GM23338 (cell line): ENCODE data around the gene ITFG1. TPM values are rescaled to one million over a fixed set of nuclear protein-coding genes. Genes with fewer than 3 reads are reported as not detected.

Experiments used
- ATAC-seq: fragments of 200-7000 bp; cut with Tn5 transposase; 3 replicates; pipeline ENCODE4 v1.9.1; 2020
- DNase-seq: peaks from one replicate; pipeline ENCODE4 v3.0.0-alpha.2; 2015; ENCODE audit warnings: low spot score
- H2AFZ ChIP-seq: fragments of 200-600 bp; sonication (generic); 2 replicates; pipeline ENCODE4 v1.8.0; 2016; ENCODE audit warnings: antibody characterized with exemption, mild to moderate bottlenecking, moderate library complexity
- H3F3A ChIP-seq: fragments of 200-600 bp; sonication (generic); replicated peaks from 2 replicates; pipeline ENCODE4 v1.8.0; 2017; ENCODE audit warnings: antibody characterized with exemption, mixed run types, low read depth
- H3K27ac ChIP-seq: fragments of 200-600 bp; sonication (generic); 2 replicates; pipeline ENCODE4 v1.6.1; 2016; ENCODE audit warnings: low read depth
- H3K27me3 ChIP-seq: fragments of 200-600 bp; sonication (generic); 2 replicates; pipeline ENCODE4 v1.8.0; 2016; ENCODE audit warnings: mild to moderate bottlenecking, mixed run types, moderate library complexity; ENCODE audit not compliant: insufficient read depth
- H3K36me3 ChIP-seq: fragments of 200-600 bp; sonication (generic); 2 replicates; pipeline ENCODE4 v1.8.0; 2016; ENCODE audit warnings: mild to moderate bottlenecking; ENCODE audit not compliant: insufficient read depth
- H3K4me1 ChIP-seq: fragments of 200-600 bp; sonication (generic); 2 replicates; pipeline ENCODE4 v1.8.0; 2016; ENCODE audit warnings: mild to moderate bottlenecking, moderate library complexity; ENCODE audit not compliant: insufficient read depth
- H3K4me2 ChIP-seq: fragments of 200-600 bp; sonication (generic); 2 replicates; pipeline ENCODE4 v1.7.1; 2017; ENCODE audit warnings: mixed run types
- H3K4me3 ChIP-seq: fragments of 200-600 bp; sonication (generic); 2 replicates; pipeline ENCODE4 v1.6.1; 2016; ENCODE audit warnings: mixed run types
- H3K79me2 ChIP-seq: fragments of 200-600 bp; sonication (generic); replicated peaks from 2 replicates; pipeline ENCODE4 v1.8.0; 2017; ENCODE audit warnings: mild to moderate bottlenecking; ENCODE audit not compliant: insufficient read depth
- H3K9me2 ChIP-seq: fragments of 200-600 bp; sonication (generic); 2 replicates; pipeline ENCODE4 v1.8.0; 2017; ENCODE audit not compliant: insufficient read depth
- H4K20me1 ChIP-seq: fragments of 200-600 bp; sonication (generic); replicated peaks from 2 replicates; pipeline ENCODE4 v1.8.0; 2017; ENCODE audit warnings: mild to moderate bottlenecking; ENCODE audit not compliant: insufficient read depth
- H3K27ac Mint-ChIP-seq: 2 replicates; pipeline ENCODE4 v1.8.0; 2020; ENCODE audit warnings: inconsistent platforms, mild to moderate bottlenecking, moderate library complexity, mixed read lengths
- H3K27me3 Mint-ChIP-seq: 3 replicates; pipeline ENCODE4 v1.8.0; 2022; ENCODE audit warnings: low read depth, mild to moderate bottlenecking, moderate library complexity, mixed read lengths, inconsistent platforms; ENCODE audit not compliant: insufficient read depth, poor library complexity
- H3K36me3 Mint-ChIP-seq: 3 replicates; pipeline ENCODE4 v1.8.0; 2021; ENCODE audit warnings: low read depth, mild to moderate bottlenecking, inconsistent platforms, moderate library complexity, mixed read lengths
- H3K4me1 Mint-ChIP-seq: 3 replicates; pipeline ENCODE4 v1.8.0; 2020; ENCODE audit warnings: mild to moderate bottlenecking, inconsistent platforms, mixed read lengths
- H3K4me3 Mint-ChIP-seq: 3 replicates; pipeline ENCODE4 v1.8.0; 2021; ENCODE audit warnings: moderate library complexity, mild to moderate bottlenecking, inconsistent platforms, mixed read lengths
- H3K9me3 Mint-ChIP-seq: 3 replicates; pipeline ENCODE4 v1.8.0; 2020; ENCODE audit warnings: moderate library complexity, mild to moderate bottlenecking, inconsistent platforms, mixed read lengths
- CREB1 ChIP-seq: fragments of 250-450 bp; sonication (Bioruptor Pico); IDR thresholded peaks from 2 replicates; pipeline ENCODE4 v1.5.0; 2020; ENCODE audit warnings: low read depth, mild to moderate bottlenecking, moderate library complexity
- CTCF ChIP-seq, 2 experiments: fragments of 200-600 bp in 1 of 2; sonication (generic) in 1 of 2; conservative IDR thresholded peaks; 2 replicates each; pipeline versions ENCODE4 v1.5.1 to v1.6.1; 2016 to 2017; ENCODE audit warnings: antibody characterized with exemption in 2 of 2, low read depth in 2 of 2, mild to moderate bottlenecking in 2 of 2, moderate library complexity in 1 of 2
- ETS1 ChIP-seq: IDR thresholded peaks from 2 replicates; pipeline ENCODE4 v1.6.1; 2016; ENCODE audit warnings: antibody characterized with exemption
- EZH2 ChIP-seq: fragments of 200-600 bp; sonication (generic); IDR thresholded peaks from one replicate; pipeline ENCODE4 v1.8.0; 2017; ENCODE audit warnings: antibody characterized with exemption, mild to moderate bottlenecking, low read depth; ENCODE audit not compliant: unreplicated experiment
- EZH2phosphoT487 ChIP-seq: fragments of 200-600 bp; sonication (generic); IDR thresholded peaks from one replicate; pipeline ENCODE4 v1.8.1; 2018; ENCODE audit warnings: antibody characterized with exemption; ENCODE audit not compliant: unreplicated experiment
- JUNB ChIP-seq: IDR thresholded peaks from one replicate; pipeline ENCODE4 v1.6.1; 2016; ENCODE audit warnings: antibody characterized with exemption; ENCODE audit not compliant: unreplicated experiment
- NANOG ChIP-seq: IDR thresholded peaks from 2 replicates; pipeline ENCODE4 v1.6.1; 2016; ENCODE audit warnings: antibody characterized with exemption, borderline replicate concordance
- POLR2AphosphoS5 ChIP-seq: IDR thresholded peaks from 2 replicates; pipeline ENCODE4 v1.6.1; 2016; ENCODE audit warnings: antibody characterized with exemption, low read depth
- REST ChIP-seq: IDR thresholded peaks from one replicate; pipeline ENCODE4 v1.6.1; 2018; ENCODE audit warnings: antibody characterized with exemption; ENCODE audit not compliant: unreplicated experiment
- STAT1 ChIP-seq: IDR thresholded peaks from one replicate; pipeline ENCODE4 v1.6.1; 2016; ENCODE audit warnings: antibody characterized with exemption; ENCODE audit not compliant: unreplicated experiment
- ZNF114 ChIP-seq: fragments of 250-450 bp; sonication (Bioruptor Pico); IDR thresholded peaks from 2 replicates; pipeline ENCODE4 v1.5.0; 2020; ENCODE audit warnings: mild to moderate bottlenecking, moderate library complexity
- ZNF331 ChIP-seq: fragments of 250-450 bp; sonication (Bioruptor Pico); IDR thresholded peaks from 2 replicates; pipeline ENCODE4 v1.5.0; 2020; ENCODE audit warnings: low read depth, mild to moderate bottlenecking, moderate library complexity
- polyA plus RNA-seq: library from polyadenylated mRNA; unstranded; fragments of >200 nt; fragmentation: Nextera tagmentation; extraction: Ambion mirVana; gene quantifications from 2 replicates; pipeline ENCODE4 v1.2.1, GENCODE V29; 2016
- total RNA-seq: library from RNA; depleted of rRNA; stranded (reverse); fragments of >200 nt; shearing (Covaris generic); gene quantifications from 2 replicates; pipeline ENCODE4 v1.2.3, GENCODE V29; 2014
- TF ChIP-seq, protein P1 (sequence below): fragments of 250-450 bp; sonication (Bioruptor Pico); IDR thresholded peaks from 2 replicates; pipeline ENCODE4 v1.5.0; 2020; ENCODE audit warnings: mild to moderate bottlenecking, moderate library complexity

The ITFG1 gene
- total and polyA plus RNA-seq, 2 experiments from 2014 or later, result 18.5 to 26.9 TPM

GRCh38 chr16:47276522-47276921, 184.3 kb downstream of the ITFG1 start:
- H3F3A ChIP-seq, result no peaks in the 10 kb centered on the region
- H3K9me2 ChIP-seq, result no peaks in the 10 kb centered on the region
- no peak overlapping the region for H2AFZ ChIP-seq
- ATAC-seq (no peak), DNase-seq (no peak)
- H3K27ac ChIP-seq, result no peak overlapping the region
- Mint-ChIP-seq H3K27me3 (no peaks in the 10 kb centered on the region), H3K4me3 (no peak overlapping the region), H3K27ac (no peak overlapping the region), H3K36me3 (no peaks in the 10 kb centered on the region; the same call in 2 of the 3 replicates), H3K9me3 (no peaks in the 10 kb centered on the region), H3K4me1 (no peaks in the 10 kb centered on the region)
- no peak overlapping the region for H3K4me3 ChIP-seq
- TF ChIP-seq STAT1, result no peak
- TF ChIP-seq ETS1, result no peak
- TF ChIP-seq, protein P1, sequence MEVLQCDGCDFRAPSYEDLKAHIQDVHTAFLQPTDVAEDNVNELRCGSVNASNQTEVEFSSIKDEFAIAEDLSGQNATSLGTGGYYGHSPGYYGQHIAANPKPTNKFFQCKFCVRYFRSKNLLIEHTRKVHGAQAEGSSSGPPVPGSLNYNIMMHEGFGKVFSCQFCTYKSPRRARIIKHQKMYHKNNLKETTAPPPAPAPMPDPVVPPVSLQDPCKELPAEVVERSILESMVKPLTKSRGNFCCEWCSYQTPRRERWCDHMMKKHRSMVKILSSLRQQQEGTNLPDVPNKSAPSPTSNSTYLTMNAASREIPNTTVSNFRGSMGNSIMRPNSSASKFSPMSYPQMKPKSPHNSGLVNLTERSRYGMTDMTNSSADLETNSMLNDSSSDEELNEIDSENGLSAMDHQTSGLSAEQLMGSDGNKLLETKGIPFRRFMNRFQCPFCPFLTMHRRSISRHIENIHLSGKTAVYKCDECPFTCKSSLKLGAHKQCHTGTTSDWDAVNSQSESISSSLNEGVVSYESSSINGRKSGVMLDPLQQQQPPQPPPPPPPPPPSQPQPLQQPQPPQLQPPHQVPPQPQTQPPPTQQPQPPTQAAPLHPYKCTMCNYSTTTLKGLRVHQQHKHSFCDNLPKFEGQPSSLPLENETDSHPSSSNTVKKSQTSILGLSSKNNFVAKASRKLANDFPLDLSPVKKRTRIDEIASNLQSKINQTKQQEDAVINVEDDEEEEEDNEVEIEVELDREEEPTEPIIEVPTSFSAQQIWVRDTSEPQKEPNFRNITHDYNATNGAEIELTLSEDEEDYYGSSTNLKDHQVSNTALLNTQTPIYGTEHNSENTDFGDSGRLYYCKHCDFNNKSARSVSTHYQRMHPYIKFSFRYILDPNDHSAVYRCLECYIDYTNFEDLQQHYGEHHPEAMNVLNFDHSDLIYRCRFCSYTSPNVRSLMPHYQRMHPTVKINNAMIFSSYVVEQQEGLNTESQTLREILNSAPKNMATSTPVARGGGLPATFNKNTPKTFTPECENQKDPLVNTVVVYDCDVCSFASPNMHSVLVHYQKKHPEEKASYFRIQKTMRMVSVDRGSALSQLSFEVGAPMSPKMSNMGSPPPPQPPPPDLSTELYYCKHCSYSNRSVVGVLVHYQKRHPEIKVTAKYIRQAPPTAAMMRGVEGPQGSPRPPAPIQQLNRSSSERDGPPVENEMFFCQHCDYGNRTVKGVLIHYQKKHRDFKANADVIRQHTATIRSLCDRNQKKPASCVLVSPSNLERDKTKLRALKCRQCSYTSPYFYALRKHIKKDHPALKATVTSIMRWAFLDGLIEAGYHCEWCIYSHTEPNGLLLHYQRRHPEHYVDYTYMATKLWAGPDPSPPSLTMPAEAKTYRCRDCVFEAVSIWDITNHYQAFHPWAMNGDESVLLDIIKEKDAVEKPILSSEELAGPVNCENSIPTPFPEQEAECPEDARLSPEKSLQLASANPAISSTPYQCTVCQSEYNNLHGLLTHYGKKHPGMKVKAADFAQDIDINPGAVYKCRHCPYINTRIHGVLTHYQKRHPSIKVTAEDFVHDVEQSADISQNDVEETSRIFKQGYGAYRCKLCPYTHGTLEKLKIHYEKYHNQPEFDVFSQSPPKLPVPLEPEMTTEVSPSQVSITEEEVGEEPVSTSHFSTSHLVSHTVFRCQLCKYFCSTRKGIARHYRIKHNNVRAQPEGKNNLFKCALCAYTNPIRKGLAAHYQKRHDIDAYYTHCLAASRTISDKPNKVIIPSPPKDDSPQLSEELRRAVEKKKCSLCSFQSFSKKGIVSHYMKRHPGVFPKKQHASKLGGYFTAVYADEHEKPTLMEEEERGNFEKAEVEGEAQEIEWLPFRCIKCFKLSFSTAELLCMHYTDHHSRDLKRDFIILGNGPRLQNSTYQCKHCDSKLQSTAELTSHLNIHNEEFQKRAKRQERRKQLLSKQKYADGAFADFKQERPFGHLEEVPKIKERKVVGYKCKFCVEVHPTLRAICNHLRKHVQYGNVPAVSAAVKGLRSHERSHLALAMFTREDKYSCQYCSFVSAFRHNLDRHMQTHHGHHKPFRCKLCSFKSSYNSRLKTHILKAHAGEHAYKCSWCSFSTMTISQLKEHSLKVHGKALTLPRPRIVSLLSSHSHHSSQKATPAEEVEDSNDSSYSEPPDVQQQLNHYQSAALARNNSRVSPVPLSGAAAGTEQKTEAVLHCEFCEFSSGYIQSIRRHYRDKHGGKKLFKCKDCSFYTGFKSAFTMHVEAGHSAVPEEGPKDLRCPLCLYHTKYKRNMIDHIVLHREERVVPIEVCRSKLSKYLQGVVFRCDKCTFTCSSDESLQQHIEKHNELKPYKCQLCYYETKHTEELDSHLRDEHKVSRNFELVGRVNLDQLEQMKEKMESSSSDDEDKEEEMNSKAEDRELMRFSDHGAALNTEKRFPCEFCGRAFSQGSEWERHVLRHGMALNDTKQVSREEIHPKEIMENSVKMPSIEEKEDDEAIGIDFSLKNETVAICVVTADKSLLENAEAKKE (CRISPR knock-in tag), result no peak
- no peak for TF ChIP-seq CTCF (conservative IDR thresholded peaks at IDR 0.05; ENCODE audit: low read depth in 2 of 2)
- no peak for TF ChIP-seq NANOG
- no peak for TF ChIP-seq REST
- TF ChIP-seq POLR2AphosphoS5, result no peak
- no peak for TF ChIP-seq ZNF331
- no peak for TF ChIP-seq ZNF114 (CRISPR knock-in tag)
- no peak for TF ChIP-seq JUNB
- no peak for TF ChIP-seq EZH2
- no peak for TF ChIP-seq EZH2phosphoT487
- TF ChIP-seq CREB1, result no peak
- no peaks in the 10 kb centered on the region for H4K20me1 ChIP-seq
- no peak overlapping the region for H3K4me2 ChIP-seq
- H3K36me3 ChIP-seq, result no peaks in the 10 kb centered on the region
- H3K79me2 ChIP-seq, result no peaks in the 10 kb centered on the region
- H3K4me1 ChIP-seq, result no peaks in the 10 kb centered on the region
- no peaks in the 10 kb centered on the region for H3K27me3 ChIP-seq
